Stimulated activated CD4-positive, alpha-beta T cell treated with anti-CD3 and anti-CD28 coated beads, TNF-alpha, amount 100 ng/mL, for 1 hour (primary cell): ENCODE data around the gene HVCN1.
"Not testable (repeated sequence)": the region's sequence is repeated elsewhere in the genome, so short reads cannot be mapped to it uniquely, and the experiment has no call there.

Experiments used
- DNase-seq, 3 donors: peaks; one replicate each; pipeline ENCODE4 v3.0.0-alpha.2; 2020; ENCODE audit warnings: low read depth in 3 of 3, low spot score in 1 of 3

Gene HVCN1

DNA sequence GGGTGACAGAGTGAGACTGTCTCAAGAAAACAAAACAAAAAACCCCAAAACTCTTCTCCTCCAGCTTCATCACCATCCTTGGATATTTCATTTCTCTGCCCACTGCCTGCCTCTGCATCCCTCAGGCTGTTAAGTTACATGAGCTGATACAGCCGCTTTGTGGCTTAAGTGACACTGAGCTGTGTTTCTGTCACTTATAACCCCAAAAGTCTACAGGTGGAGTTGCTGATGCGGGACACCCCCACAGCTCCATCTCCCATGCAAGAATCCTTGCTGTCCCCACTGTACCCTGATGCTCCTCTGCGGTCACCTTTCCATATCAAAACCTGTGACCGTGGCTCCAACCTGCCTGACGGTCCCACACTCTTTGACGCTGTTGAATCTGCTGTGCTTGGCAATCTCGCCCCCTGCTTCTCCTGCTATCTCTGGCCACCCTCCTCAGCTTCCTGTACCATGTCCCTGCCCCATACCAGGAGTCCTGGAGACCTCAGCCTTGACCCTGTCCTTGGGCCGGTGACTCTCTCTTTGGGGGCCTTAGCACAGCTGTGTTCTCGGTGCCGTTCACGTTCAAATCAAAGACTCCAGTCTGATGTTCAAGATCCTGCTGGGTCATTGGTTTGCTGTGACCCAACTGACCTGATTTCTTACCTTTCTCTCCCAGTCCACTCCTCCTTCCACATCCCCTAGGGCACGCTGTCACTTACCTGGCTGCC lies 20.3 kb downstream of the HVCN1 start:
- no peak for DNase-seq

DNA sequence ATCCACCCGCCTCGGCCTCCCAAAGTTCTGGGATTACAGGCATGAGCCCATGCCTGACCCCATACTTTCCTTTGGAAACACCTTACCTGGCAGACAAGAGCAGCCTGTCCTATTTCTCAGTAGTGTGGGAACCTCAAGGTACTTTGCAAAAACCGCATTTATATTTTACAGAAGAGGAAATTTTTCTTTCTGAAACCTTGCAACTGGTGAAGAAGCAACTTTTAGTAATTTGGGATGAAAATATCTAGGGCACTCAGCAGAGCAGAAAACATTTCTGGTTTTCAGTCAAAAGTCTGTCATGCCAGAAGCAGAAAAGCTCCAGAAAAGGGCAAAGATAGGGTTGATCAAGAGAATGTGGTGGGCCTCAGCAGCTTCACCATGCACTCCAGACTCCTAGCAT lies 21.2 kb downstream of the HVCN1 start:
- no peak for DNase-seq

- no peak for DNase-seq
These were observed 22.0 kb downstream of the HVCN1 start for GRCh38 chr12:110666892-110667291.

GRCh38 chr12:110661337-110661972 lies 27.5 kb downstream of the HVCN1 start:
- no peak for DNase-seq

DNA sequence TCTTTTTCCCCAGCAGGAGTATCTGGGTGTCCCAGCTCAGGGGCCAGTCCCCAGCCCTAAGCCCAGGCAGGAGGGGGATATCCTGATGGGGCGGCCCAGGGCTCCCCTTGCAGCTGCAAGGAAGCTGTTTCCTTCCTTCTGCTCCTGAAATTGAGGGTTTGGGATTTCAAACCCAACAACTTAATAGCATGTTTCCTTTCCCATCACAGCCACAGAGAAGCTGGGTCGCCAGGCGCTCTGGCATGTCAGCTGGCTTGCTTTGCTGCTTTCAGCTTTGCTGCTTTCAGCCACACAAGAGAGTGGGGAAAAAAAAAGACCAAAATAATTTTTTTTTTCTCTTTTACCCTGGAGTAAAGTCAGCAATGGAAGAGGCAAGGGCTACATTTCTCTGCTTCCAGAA lies 30.0 kb downstream of the HVCN1 start:
- DNase-seq, result no peak

DNA sequence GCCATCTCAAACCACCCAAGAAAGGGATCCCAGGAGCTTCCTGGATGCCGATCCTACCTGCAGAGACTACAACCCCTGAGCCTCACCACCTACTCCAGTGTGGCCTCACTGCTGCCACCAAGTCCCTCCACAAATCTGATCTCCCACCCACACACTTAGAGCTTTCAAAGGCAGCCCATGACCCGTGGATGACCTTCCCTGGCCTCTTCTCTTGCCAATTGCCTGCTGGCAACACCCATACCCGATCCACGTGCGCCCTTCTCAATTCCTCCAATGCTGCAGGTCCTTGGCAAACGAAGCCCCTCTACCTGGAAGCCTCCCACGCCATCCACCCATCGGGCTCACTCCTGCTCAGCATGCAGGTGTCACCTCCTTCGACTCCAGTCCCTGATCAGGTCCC lies 30.7 kb downstream of the HVCN1 start:
- DNase-seq, result no peak

DNA sequence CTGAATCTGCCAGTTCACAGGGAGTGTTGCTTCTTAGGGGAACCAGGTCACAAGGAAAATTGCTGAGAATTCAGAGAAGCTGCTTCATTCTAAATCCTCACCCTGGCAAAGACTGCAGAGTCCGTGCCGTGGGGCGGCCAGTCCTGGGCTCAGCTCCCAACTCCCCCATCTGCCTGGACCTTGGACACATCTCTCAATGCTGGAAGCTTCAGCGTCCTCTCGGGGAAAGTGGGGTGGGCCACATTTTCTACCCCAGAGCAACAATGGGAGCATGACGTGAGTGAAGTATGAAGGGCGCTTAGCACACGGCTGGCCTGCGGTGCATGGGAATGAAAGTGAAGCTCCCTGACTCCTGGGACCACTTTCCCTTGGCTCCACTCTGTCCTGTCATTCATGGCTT lies 31.2 kb downstream of the HVCN1 start:
- no peak for DNase-seq

DNA sequence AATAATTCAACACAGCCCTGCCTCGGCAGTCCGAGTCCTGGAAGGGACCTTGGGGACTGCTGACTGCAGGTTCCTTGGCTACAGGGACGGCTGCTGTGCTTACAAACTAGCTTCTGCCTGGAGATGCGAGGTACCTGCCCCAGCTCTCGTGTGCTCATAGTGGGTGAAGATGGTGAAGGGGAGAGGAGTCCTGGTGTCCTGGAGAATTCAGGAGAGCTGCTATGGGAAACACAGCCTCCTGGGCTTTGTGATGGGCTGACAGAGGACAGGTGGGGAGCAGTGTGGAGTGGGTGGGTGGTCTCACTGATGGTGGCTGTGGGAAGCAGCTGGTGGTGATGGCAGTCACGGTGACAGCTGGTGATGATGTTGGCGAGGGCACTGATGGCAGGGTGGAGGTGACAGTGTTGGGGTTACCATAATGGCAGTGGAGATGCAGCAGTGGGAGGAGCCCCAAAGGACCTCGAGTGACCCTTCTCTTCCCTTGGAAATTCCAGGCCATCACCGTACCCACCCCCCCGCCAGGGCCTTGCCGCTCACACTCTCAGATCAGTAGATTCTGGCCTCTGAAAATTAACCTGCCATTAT lies 32.8 kb downstream of the HVCN1 start:
- no peak for DNase-seq

DNA sequence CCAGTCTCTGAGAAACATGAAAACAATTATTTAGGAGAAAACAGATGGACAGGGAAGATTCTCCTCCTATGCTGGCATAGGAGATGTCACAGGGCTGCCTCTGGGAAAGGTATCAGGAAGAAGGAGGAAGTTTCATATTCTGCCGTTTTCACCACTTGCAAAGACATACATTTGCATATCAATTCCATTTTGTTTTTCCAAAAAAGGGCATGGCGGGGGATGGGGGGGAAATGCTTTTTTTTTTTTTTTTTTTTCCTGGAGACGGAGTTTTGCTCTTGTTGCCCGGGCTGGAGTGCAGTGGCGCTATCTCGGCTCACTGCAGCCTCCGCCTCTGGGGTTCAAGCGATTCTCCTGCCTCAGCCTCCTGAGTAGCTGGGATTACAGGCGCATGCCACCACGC lies 34.7 kb downstream of the HVCN1 start:
- DNase-seq, result not testable (repeated sequence)

GRCh38 chr12:110649341-110649847 lies 39.5 kb downstream of the HVCN1 start:
- no peak for DNase-seq

GRCh38 chr12:110647631-110648040 lies 41.3 kb downstream of the HVCN1 start:
- no peak for DNase-seq

- DNase-seq, result no peak
These were observed 47.4 kb downstream of the HVCN1 start for GRCh38 chr12:110641521-110641920.

GRCh38 chr12:110640275-110641025 lies 48.5 kb downstream of the HVCN1 start:
- no peak for DNase-seq

GRCh38 chr12:110639336-110640141 lies 49.4 kb downstream of the HVCN1 start:
- no peak for DNase-seq

GRCh38 chr12:110638796-110639195 lies 50.1 kb downstream of the HVCN1 start:
- no peak for DNase-seq

- no peak for DNase-seq
These were observed 51.0 kb downstream of the HVCN1 start for GRCh38 chr12:110637869-110638441.

- DNase-seq, result no peak
These were observed 52.4 kb downstream of the HVCN1 start for GRCh38 chr12:110636516-110636915.

GRCh38 chr12:110635055-110635454 lies 53.9 kb downstream of the HVCN1 start:
- DNase-seq, result no peak

DNA sequence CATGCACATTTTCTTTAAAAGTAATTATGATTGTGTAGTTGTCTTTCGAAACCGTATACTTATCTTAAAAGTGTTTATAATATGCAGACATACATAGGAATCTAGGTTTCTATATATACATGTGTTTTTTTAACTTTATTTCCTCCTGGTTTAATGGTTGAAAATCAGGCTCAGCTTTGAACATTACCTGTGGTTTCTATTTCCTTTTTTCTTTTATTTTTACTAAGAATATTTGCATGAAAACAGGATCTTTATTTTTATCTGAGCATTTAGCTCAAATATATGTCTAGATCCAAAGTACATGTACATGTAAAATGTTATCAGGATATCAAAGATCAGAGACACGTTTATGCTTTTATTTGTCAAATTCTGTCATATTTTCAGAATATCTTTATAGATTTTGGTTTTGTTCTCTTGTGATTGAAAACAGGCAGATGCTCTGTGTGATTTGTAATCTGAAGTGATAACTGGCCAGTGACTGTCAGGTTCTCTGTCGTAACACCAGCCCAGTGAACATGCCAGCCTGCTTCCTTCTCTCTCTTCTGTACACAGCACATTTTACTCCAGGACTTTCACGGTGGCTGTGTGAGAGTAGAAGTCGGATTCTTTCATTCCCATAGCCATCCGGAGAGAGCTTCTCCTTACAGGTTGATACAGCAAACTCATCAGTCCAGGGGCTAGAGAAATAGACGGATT lies 61.3 kb downstream of the HVCN1 start:
- no peak for DNase-seq

GRCh38 chr12:110622582-110622981 lies 66.3 kb downstream of the HVCN1 start:
- DNase-seq, result no peak
